Right lobe of liver (tissue), 6 donors: ENCODE results near the gene SERP2. TPM values are rescaled to one million over a fixed set of nuclear protein-coding genes. Genes with fewer than 3 reads are reported as not detected.

Source experiments
- ATAC-seq, 4 donors: fragments of 200-7000 bp; cut with Tn5 transposase; one replicate each; pipeline ENCODE4 v1.9.1; 2020; ENCODE audit warnings: mild to moderate bottlenecking in 4 of 4, moderate library complexity in 4 of 4
- DNase-seq, 3 donors: peaks; one replicate each; pipeline ENCODE4 v3.0.0-alpha.2; 2020
- H3K27ac ChIP-seq, 3 donors: fragments of 200-600 bp; one replicate each; pipeline ENCODE4 v1.8.0; 2022
- H3K27me3 ChIP-seq, 2 donors: fragments of 200-600 bp; one replicate each; pipeline ENCODE4 v1.8.0; 2022
- H3K36me3 ChIP-seq, 4 donors: fragments of 200-600 bp; sonication (generic) in 1 of 4; one replicate each; pipeline versions ENCODE4 v1.5.1 to v1.8.0; 2017 to 2022; ENCODE audit warnings: control low read depth in 1 of 4
- H3K4me1 ChIP-seq, 4 donors: fragments of 200-600 bp; sonication (generic) in 1 of 4; one replicate each; pipeline versions ENCODE4 v1.5.1 to v1.8.0; 2017 to 2022; ENCODE audit warnings: control low read depth in 1 of 4
- H3K4me3 ChIP-seq, 3 donors: fragments of 200-600 bp; one replicate each; pipeline ENCODE4 v1.8.0; 2022
- H3K9me3 ChIP-seq, 4 donors: fragments of 200-600 bp; sonication (generic) in 1 of 4; one replicate each; pipeline versions ENCODE4 v1.5.1 to v1.8.0; 2017 to 2022; ENCODE audit warnings: control low read depth in 1 of 4
- POLR2A ChIP-seq: fragments of 450-650 bp; IDR thresholded peaks from one replicate; pipeline ENCODE4 v1.6.1; 2017; ENCODE audit warnings: antibody characterized with exemption, mild to moderate bottlenecking
- WGBS: methylation state at CpG from one replicate; pipeline ENCODE4 v1.1.6; 2018; ENCODE audit warnings: low coverage, low lambda C conversion rate; ENCODE audit not compliant: insufficient coverage; ENCODE audit errors: missing lambda C conversion rate; 5-methylcytosine and 5-hydroxymethylcytosine counted together
- intact Hi-C, 2 donors: fragments of 100-400 bp; cut with DNase I; formaldehyde crosslinking; loops; one replicate each; pipeline versions ENCODE4 v1.11.2 to v1.14.1; 2022
- total RNA-seq, 6 experiments: library from RNA; depleted of rRNA in 2 of 6; stranded (reverse); fragments of >200 nt in 2 of 6; fragmentation: NEBNext Ultra II Directional in 3 of 6; extraction: Animal tissue kit (Norgen Biotek cat#: 25700) in 3 of 6; gene quantifications; one replicate each; pipeline versions ENCODE4 v1.1.0 to v1.2.4, GENCODE V29; 2016 to 2023
- TF ChIP-seq, protein P1 (sequence below), 4 donors: fragments of 200-600 bp in 3 of 4; fragments of 450-650 bp in 1 of 4; IDR thresholded peaks; one replicate each; pipeline versions ENCODE4 v1.5.1 to v1.8.0; 2016 to 2022; ENCODE audit warnings: antibody characterized with exemption in 4 of 4, mild to moderate bottlenecking in 2 of 4
- donor health status: DM: no; HTN: yes; CAD: no.
- donor health status: DM: no; HTN: no; CAD: no.
- donor health status: DM: no; HTN: no; CAD: no.
- donor health status: DM: no; HTN: yes; CAD: no.
- donor health status: DM: no; HTN: yes; CAD: no.

SERP2 gene
- total RNA-seq, 6 experiments from 2014 or later, result 2.1 to 9.0 (median 2.8) TPM

GRCh38 chr13:44425815-44426078 lies 52.1 kb downstream of the SERP2 start:
- H3K4me3 ChIP-seq, result no peak overlapping the region
- no CpG with 5 or more reads among the region's 2 CpGs for WGBS
- ATAC-seq (no peak), DNase-seq (no peak)
- intact Hi-C loops, result no loop called here
- no peaks in the 10 kb centered on the region for H3K9me3 ChIP-seq
- no peaks in the 10 kb centered on the region for H3K27me3 ChIP-seq
- TF ChIP-seq, protein P1, sequence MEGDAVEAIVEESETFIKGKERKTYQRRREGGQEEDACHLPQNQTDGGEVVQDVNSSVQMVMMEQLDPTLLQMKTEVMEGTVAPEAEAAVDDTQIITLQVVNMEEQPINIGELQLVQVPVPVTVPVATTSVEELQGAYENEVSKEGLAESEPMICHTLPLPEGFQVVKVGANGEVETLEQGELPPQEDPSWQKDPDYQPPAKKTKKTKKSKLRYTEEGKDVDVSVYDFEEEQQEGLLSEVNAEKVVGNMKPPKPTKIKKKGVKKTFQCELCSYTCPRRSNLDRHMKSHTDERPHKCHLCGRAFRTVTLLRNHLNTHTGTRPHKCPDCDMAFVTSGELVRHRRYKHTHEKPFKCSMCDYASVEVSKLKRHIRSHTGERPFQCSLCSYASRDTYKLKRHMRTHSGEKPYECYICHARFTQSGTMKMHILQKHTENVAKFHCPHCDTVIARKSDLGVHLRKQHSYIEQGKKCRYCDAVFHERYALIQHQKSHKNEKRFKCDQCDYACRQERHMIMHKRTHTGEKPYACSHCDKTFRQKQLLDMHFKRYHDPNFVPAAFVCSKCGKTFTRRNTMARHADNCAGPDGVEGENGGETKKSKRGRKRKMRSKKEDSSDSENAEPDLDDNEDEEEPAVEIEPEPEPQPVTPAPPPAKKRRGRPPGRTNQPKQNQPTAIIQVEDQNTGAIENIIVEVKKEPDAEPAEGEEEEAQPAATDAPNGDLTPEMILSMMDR (IDR thresholded peaks at IDR 0.05), result no peak
- no peak for TF ChIP-seq POLR2A
- no peak overlapping the region for H3K27ac ChIP-seq
- H3K4me1 ChIP-seq, result no peaks in the 10 kb centered on the region
- no peaks in the 10 kb centered on the region for H3K36me3 ChIP-seq

DNA sequence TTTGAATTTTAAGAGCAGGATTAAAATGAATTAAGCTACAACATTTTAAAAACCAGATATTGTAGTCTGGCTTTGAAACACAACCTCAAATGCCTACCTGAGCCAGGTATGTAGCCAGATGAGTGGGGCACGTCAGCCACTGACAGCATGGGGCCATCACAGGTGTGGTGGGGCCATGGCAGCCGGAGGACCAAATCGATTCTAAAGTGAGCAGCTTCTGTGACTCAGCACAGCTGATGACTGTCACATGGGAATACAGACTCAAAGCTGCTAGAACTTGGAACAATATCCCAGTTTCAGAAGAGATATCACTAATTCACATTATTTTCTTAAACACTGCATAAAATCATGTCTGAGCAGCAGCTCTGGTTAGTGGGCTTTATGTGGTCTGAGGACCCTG lies 52.8 kb downstream of the SERP2 start:
- TF ChIP-seq, protein P1 (IDR thresholded peaks at IDR 0.05), result no peak
- TF ChIP-seq POLR2A, result no peak

GRCh38 chr13:44429311-44429710 lies 55.7 kb downstream of the SERP2 start:
- Histone ChIP-seq H3K36me3 (peaks cover 0 to 15% (median 0%) of the 10 kb centered on the region in 4 donors), H3K9me3 (no peaks in the 10 kb centered on the region), H3K4me3 (no peak overlapping the region), H3K4me1 (peaks cover 0 to 16% (median 5%) of the 10 kb centered on the region in 4 donors), H3K27ac (no peak overlapping the region), H3K27me3 (no peaks in the 10 kb centered on the region)
- ATAC-seq (no peak), DNase-seq (no peak)
- WGBS, result 85% methylated on average over 2 of the region's 2 CpGs
- intact Hi-C loops, result no loop called here
- TF ChIP-seq POLR2A, result no peak
- TF ChIP-seq, protein P1 (IDR thresholded peaks at IDR 0.05), result no peak

More for the DNA sequence above, 52.8 kb downstream of the SERP2 start:
- Histone ChIP-seq H3K27me3 (no peaks in the 10 kb centered on the region), H3K4me1 (peaks cover 0 to 6% (median 2%) of the 10 kb centered on the region in 4 donors), H3K27ac (no peak overlapping the region), H3K4me3 (no peak overlapping the region), H3K9me3 (no peaks in the 10 kb centered on the region), H3K36me3 (no peaks in the 10 kb centered on the region)
- WGBS, result 73% methylated on average over 3 of the region's 3 CpGs
- no peak for DNase-seq
- intact Hi-C loops, result no loop called here
- ATAC-seq, result no peak

DNA sequence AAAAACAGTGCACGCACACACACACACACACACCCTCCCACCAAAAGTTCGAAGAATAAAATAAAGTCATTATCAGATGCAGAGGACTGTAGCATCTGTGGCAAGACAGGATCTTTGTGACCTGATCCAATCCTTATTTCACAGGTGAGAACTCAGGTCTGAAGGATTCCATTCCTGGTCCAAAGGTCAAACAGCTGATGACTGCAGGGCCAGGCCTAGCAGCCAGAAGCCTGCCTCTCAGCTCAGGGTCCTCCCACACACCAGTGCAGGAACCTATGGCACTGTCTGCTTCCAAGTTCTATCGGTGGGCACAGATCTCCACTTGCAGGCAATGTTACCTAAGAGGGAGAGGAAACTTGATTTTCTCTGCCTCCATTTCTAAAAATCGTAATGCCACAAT lies 57.5 kb downstream of the SERP2 start:
- Histone ChIP-seq H3K36me3 (peaks cover 0 to 16% (median 0%) of the 10 kb centered on the region in 4 donors), H3K4me3 (no peak overlapping the region), H3K9me3 (no peaks in the 10 kb centered on the region), H3K27me3 (no peaks in the 10 kb centered on the region), H3K4me1 (peaks cover 0 to 20% (median 5%) of the 10 kb centered on the region in 4 donors), H3K27ac (no peak overlapping the region)
- TF ChIP-seq, protein P1 (IDR thresholded peaks at IDR 0.05), result no peak
- no peak for TF ChIP-seq POLR2A
- peak; percentile 20 to 39 (median 34) for ATAC-seq
- no peak for DNase-seq
- 69% methylated on average over 4 of the region's 4 CpGs for WGBS
- intact Hi-C loops, result no loop called here

GRCh38 chr13:44432650-44433049 lies 59.0 kb downstream of the SERP2 start:
- Histone ChIP-seq H3K27me3 (no peaks in the 10 kb centered on the region), H3K9me3 (no peaks in the 10 kb centered on the region), H3K27ac (peak overlapping the region in 1 of 3 donors; percentile 99), H3K36me3 (peaks cover 0 to 16% (median 0%) of the 10 kb centered on the region in 4 donors), H3K4me3 (no peak overlapping the region), H3K4me1 (peaks cover 0 to 25% (median 7%) of the 10 kb centered on the region in 4 donors)
- DNase-seq, result no peak
- ATAC-seq, result no peak
- intact Hi-C loops, result no loop called here
- 86% methylated on average over 3 of the region's 5 CpGs for WGBS
- TF ChIP-seq, protein P1 (IDR thresholded peaks at IDR 0.05), result no peak
